Kidney epithelial cell (primary cell): ENCODE results near the gene FYN. TPM values are rescaled to one million over a fixed set of nuclear protein-coding genes. Genes with fewer than 3 reads are reported as not detected.

ENCODE experiments used
- DNase-seq: peaks from one replicate; pipeline ENCODE4 v3.0.0-alpha.2; 2010; ENCODE audit warnings: low read depth
- H3K27me3 ChIP-seq: 2 replicates; pipeline ENCODE4 v1.6.0; 2011; ENCODE audit warnings: low read length; ENCODE audit not compliant: control insufficient read depth, insufficient read depth
- H3K36me3 ChIP-seq: 2 replicates; pipeline ENCODE4 v1.5.1; 2011; ENCODE audit warnings: low read length; ENCODE audit not compliant: control insufficient read depth, insufficient read depth
- H3K4me3 ChIP-seq: 2 replicates; pipeline ENCODE4 v1.5.1; 2011; ENCODE audit warnings: low read depth, mild to moderate bottlenecking, control low read depth, low read length
- CTCF ChIP-seq: IDR thresholded peaks from 2 replicates; pipeline ENCODE4 v1.5.1; 2011; ENCODE audit warnings: mild to moderate bottlenecking, moderate library complexity, low read length, control low read depth, inconsistent platforms; ENCODE audit not compliant: insufficient read depth, poor library complexity, severe bottlenecking
- total RNA-seq: library from RNA; depleted of rRNA; stranded (reverse); fragments of >200 nt; gene quantifications from 2 replicates; pipeline ENCODE4 v1.2.3, GENCODE V29; 2015

The FYN gene
- total RNA-seq, 1 donor from 2014 or later = 133 TPM

- no peak for TF ChIP-seq CTCF
- Histone ChIP-seq H3K36me3 (no peaks in the 10 kb centered on the region), H3K27me3 (no peaks in the 10 kb centered on the region), H3K4me3 (no peak overlapping the region)
- no peak for DNase-seq
Observed at GRCh38 chr6:111832833-111833418, 40.3 kb downstream of the FYN start.

DNA sequence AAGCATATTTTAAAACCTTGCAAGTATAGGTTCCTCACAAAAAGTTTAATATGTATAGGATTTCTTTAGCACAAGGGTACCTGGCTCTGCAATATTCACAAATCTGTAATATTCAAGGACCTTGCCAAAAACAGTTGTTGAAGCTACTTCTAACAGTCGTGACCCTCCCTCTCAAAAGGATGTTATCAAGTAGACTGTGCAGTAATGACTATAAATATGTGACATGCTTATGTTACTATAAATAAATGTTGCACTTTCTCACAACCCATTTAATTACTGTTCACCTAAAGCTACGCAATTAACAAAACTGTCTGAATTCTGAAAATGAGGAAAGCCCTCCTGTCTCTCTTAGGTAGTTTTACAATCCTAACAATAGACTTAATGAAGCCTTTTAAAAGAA, 41.8 kb downstream of the FYN start:
- Histone ChIP-seq H3K27me3 (no peaks in the 10 kb centered on the region), H3K4me3 (no peak overlapping the region), H3K36me3 (no peaks in the 10 kb centered on the region)
- no peak for DNase-seq
- TF ChIP-seq CTCF = no peak

DNA sequence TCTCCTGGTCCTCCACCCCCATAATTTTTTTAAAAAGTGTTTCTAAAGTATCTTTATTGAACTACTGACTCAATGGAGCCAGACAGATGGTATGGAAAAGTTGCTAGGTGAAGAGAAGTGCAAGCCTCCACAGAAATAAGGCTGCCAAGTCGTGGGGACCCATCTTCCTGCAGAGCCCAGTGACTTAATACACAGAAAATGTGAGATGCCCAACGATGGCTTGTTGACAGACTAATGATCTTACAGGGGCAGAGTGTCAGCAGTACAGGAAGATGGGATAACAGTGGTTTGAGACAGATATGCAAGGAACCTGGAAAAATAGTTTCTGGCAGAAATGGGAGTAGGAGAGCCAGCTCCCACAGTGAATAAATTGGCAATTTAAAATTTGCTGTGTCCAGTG, 43.3 kb downstream of the FYN start:
- no peak for TF ChIP-seq CTCF
- H3K4me3 ChIP-seq = no peak overlapping the region
- no peaks in the 10 kb centered on the region for H3K36me3 ChIP-seq
- no peaks in the 10 kb centered on the region for H3K27me3 ChIP-seq
- DNase-seq = no peak

DNA sequence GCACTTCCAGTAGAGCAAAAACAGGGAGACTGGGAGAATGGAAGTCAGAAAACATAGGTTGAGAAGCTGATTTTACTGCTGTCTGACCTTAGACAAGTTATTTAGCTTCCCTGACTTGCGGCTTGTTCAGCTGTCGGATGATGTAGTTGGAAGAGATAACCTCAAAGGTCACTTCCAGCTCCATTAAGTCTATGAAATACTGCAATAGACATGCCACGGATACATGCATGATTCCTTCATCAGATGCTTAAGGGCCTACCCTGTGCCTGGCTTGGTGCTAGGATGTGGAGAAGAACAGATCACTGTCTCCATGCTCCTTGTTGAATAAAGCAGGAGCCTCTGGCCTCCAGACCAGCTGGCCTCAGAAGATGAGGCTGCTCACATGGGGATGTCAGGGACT, 43.7 kb downstream of the FYN start:
- no peak for TF ChIP-seq CTCF
- Histone ChIP-seq H3K36me3 (no peaks in the 10 kb centered on the region), H3K4me3 (no peak overlapping the region), H3K27me3 (no peaks in the 10 kb centered on the region)
- no peak for DNase-seq

DNA sequence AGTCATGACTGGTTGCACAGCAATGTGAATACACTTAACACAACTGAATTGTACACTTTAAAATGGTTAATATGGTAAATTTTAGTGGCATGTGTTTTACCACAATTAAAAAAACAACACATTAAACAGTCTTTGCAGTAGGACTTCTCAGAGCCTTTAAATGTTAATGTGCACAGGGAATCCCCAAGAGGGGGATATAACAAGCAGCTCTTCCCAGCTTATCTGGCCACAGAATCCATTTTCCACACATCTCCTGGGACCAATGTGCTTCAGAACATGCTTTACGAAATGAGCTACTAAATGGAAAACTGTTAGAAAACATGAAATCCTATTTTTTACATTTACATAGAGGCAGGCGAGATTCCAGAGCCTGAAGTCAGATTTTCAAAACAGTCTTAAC, 44.4 kb downstream of the FYN start:
- no peaks in the 10 kb centered on the region for H3K36me3 ChIP-seq
- no peak overlapping the region for H3K4me3 ChIP-seq
- no peak for TF ChIP-seq CTCF
- no peaks in the 10 kb centered on the region for H3K27me3 ChIP-seq
- no peak for DNase-seq

- Histone ChIP-seq H3K27me3 (no peaks in the 10 kb centered on the region), H3K36me3 (no peaks in the 10 kb centered on the region), H3K4me3 (no peak overlapping the region)
- no peak for TF ChIP-seq CTCF
- no peak for DNase-seq
Observed at GRCh38 chr6:111825439-111826086, 47.7 kb downstream of the FYN start.
